HG03342 (cell line): ENCODE data around the gene RPAIN.

Experiments used
- ATAC-seq: cut with Tn5 transposase; IDR thresholded peaks from one replicate; pipeline ENCODE4 v1.9.1; 2021; ENCODE audit warnings: mild to moderate bottlenecking, moderate library complexity; ENCODE audit not compliant: unreplicated experiment

RPAIN gene

DNA sequence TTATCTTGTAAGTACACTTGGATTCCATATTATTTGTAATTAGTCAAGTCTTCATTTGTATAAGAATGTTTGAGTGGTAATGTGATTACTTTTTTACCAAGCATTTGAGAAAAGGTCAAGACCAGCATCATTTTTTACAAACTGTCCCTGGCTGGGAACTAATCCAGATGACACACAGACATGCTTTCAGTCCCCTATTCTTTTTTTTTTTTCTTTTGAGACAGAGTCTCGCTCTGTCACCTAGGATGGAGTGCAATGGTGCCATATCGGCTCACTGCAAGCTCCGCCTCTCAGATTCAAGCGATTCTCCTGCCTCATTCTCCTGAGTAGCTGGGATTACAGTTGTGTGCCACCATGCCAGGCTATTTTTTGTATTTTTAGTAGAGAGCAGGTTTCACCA, 61.5 kb downstream of the RPAIN start:
- no peak for ATAC-seq
